Spleen (tissue), 11 donors: ENCODE results near the gene ADGRG3. TPM values are rescaled to one million over a fixed set of nuclear protein-coding genes. Genes with fewer than 3 reads are reported as not detected.
A peak's percentile ranks its signal among the peaks of the same experiment; 100 is the strongest.

Source experiments
- DNase-seq: peaks from one replicate; pipeline ENCODE4 v3.0.0-alpha.2; 2020
- H3K27ac ChIP-seq, 8 donors: fragments of 200-600 bp; sonication (generic) in 7 of 8; 1 replicate in 4 of 8; 2 replicates in 4 of 8; pipeline versions ENCODE4 v1.5.0 to v1.8.0; 2016 to 2021; ENCODE audit warnings: inconsistent platforms in 4 of 8, mild to moderate bottlenecking in 4 of 8, moderate library complexity in 1 of 8
- H3K27me3 ChIP-seq, 7 donors: fragments of 200-600 bp; sonication (generic) in 6 of 7; replicated peaks in 1 of 7; 1 replicate in 4 of 7; 2 replicates in 3 of 7; pipeline versions ENCODE4 v1.5.0 to v1.8.0; 2016 to 2021; ENCODE audit warnings: inconsistent platforms in 3 of 7, mild to moderate bottlenecking in 1 of 7
- H3K36me3 ChIP-seq, 6 donors: fragments of 200-600 bp; sonication (generic) in 5 of 6; 1 replicate in 4 of 6; 2 replicates in 2 of 6; pipeline versions ENCODE4 v1.5.0 to v1.8.0; 2016 to 2021; ENCODE audit warnings: inconsistent platforms in 2 of 6
- H3K4me1 ChIP-seq, 6 donors: fragments of 200-600 bp; sonication (generic) in 5 of 6; 1 replicate in 3 of 6; 2 replicates in 3 of 6; pipeline versions ENCODE4 v1.5.0 to v1.8.0; 2016 to 2021; ENCODE audit warnings: inconsistent platforms in 3 of 6
- H3K4me3 ChIP-seq, 8 donors: fragments of 200-600 bp; sonication (generic) in 7 of 8; 1 replicate in 4 of 8; 2 replicates in 4 of 8; pipeline versions ENCODE4 v1.5.0 to v1.8.0; 2016 to 2021; ENCODE audit warnings: inconsistent platforms in 4 of 8, mild to moderate bottlenecking in 4 of 8, moderate library complexity in 2 of 8
- H3K9me3 ChIP-seq, 8 donors: fragments of 200-600 bp; sonication (generic) in 7 of 8; 1 replicate in 4 of 8; 2 replicates in 4 of 8; pipeline versions ENCODE4 v1.5.0 to v1.8.0; 2016 to 2021; ENCODE audit warnings: inconsistent platforms in 4 of 8
- POLR2A ChIP-seq, 3 donors: fragments of 450-650 bp; IDR thresholded peaks; one replicate each; pipeline ENCODE4 v1.5.1; 2017; ENCODE audit warnings: antibody characterized with exemption in 3 of 3, mild to moderate bottlenecking in 1 of 3
- POLR2AphosphoS5 ChIP-seq, 3 donors: sonication (generic); formaldehyde crosslinking; IDR thresholded peaks; one replicate each; pipeline ENCODE4 v1.5.1; 2017; ENCODE audit warnings: antibody characterized with exemption in 3 of 3
- WGBS, 5 donors: extraction: QIAGEN DNeasy Blood & Tissue Kit in 3 of 5; methylation state at CpG; one replicate each; pipeline versions ENCODE4 v1.1.5 to v1.1.7; 2013 to 2018; 5-methylcytosine and 5-hydroxymethylcytosine counted together
- intact Hi-C: fragments of 100-400 bp; cut with DNase I; formaldehyde crosslinking; loops from one replicate; pipeline ENCODE4 v1.15.0; 2023; ENCODE audit warnings: low total_unique reads
- polyA plus RNA-seq, 3 donors: library from polyadenylated mRNA; stranded (reverse); fragments of 200-250 nt; gene quantifications; one replicate each; pipeline ENCODE4 v1.2.1, GENCODE V29; 2013
- total RNA-seq, 7 donors: library from RNA; depleted of rRNA in 3 of 7; stranded (reverse); fragments of >200 nt in 3 of 7; fragmentation: NEBNext Ultra II Directional in 4 of 7; extraction: Animal tissue kit (Norgen Biotek cat#: 25700) in 4 of 7; gene quantifications; one replicate each; pipeline versions ENCODE4 v1.1.0 to v1.2.1, GENCODE V29; 2016 to 2021
- TF ChIP-seq, protein P1 (sequence below), 11 experiments: fragments of 200-600 bp in 7 of 11; fragments of 450-650 bp in 4 of 11; sonication (generic) in 4 of 11; IDR thresholded peaks in 8 of 11; conservative IDR thresholded peaks in 3 of 11; 1 replicate in 7 of 11; 2 replicates in 4 of 11; pipeline versions ENCODE4 v1.4.0 to v1.8.0; 2016 to 2021; ENCODE audit warnings: antibody characterized with exemption in 11 of 11, inconsistent platforms in 4 of 11, mild to moderate bottlenecking in 1 of 11
- donor health status: healthy with polysubstance abuse.
- donor health status: DM: no; HTN: no; CAD: no; lungs with moderate emphysema.
- donor health status: DM: no; HTN: no; CAD: no.
- donor health status: Bipolar disorder and iron deficiency.
- donor health status: healthy.
- donor health status: DM: no; HTN: no; CAD: no.
- donor health status: DM: yes; HTN: yes; CAD: no.

Gene ADGRG3
- total and polyA plus RNA-seq, 10 donors: 2.5 to 116 (median 27.2) TPM

DNA sequence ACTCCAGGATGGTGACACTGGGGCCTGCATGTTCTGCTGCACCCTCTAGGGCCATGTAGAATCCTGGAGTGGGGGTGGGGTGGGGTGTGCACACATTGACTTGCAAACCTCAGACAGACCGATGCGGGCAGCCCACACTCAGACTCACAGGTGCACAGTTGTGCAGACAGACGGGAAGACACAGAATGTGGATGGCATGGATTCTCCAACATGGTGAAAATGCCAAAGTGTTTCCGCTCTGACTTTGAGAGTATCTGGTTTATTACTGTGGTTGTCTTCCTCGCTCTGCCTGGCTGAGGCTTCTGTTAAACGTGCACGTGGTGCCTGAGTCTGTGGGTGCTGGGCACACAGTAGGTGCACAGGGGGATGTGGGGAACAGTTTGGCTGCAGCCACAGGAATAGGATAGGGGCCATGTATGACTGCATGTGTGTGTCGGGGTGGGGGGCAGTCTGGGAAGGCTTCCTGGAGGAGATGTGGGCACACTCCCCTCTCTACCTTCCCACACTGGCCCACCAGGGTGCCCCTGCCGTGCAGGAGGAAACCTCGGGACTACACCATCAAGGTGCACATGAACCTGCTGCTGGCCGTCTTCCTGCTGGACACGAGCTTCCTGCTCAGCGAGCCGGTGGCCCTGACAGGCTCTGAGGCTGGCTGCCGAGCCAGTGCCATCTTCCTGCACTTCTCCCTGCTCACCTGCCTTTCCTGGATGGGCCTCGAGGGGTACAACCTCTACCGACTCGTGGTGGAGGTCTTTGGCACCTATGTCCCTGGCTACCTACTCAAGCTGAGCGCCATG, 9.0 kb upstream of the ADGRG3 start:
- Histone ChIP-seq H3K27me3 (peaks cover 0 to under 1% (median 0%) of the 10 kb centered on the region in 7 donors), H3K36me3 (peaks cover 0 to 25% (median 0%) of the 10 kb centered on the region in 6 donors)
- intact Hi-C loops: no loop called here

GRCh38 chr16:57660715-57661463, 7.2 kb upstream of the ADGRG3 start:
- Histone ChIP-seq H3K9me3 (no peaks in the 10 kb centered on the region), H3K4me3 (no peak overlapping the region), H3K27ac (no peak overlapping the region), H3K36me3 (peaks cover 0 to 25% (median 0%) of the 10 kb centered on the region in 6 donors), H3K4me1 (peaks cover 0 to 20% (median 0%) of the 10 kb centered on the region in 6 donors), H3K27me3 (no peaks in the 10 kb centered on the region)
- TF ChIP-seq POLR2AphosphoS5 (IDR thresholded peaks at IDR 0.05) (no peak), POLR2A (IDR thresholded peaks at IDR 0.05) (no peak)
- TF ChIP-seq, protein P1, sequence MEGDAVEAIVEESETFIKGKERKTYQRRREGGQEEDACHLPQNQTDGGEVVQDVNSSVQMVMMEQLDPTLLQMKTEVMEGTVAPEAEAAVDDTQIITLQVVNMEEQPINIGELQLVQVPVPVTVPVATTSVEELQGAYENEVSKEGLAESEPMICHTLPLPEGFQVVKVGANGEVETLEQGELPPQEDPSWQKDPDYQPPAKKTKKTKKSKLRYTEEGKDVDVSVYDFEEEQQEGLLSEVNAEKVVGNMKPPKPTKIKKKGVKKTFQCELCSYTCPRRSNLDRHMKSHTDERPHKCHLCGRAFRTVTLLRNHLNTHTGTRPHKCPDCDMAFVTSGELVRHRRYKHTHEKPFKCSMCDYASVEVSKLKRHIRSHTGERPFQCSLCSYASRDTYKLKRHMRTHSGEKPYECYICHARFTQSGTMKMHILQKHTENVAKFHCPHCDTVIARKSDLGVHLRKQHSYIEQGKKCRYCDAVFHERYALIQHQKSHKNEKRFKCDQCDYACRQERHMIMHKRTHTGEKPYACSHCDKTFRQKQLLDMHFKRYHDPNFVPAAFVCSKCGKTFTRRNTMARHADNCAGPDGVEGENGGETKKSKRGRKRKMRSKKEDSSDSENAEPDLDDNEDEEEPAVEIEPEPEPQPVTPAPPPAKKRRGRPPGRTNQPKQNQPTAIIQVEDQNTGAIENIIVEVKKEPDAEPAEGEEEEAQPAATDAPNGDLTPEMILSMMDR (IDR thresholded peaks at IDR 0.05 in 8 of 11, conservative IDR thresholded peaks at IDR 0.05 in 3 of 11): no peak
- DNase-seq: peak; percentile 56
- intact Hi-C loops: no loop called here
- 66 to 93% (median 85%) methylated on average over 6 to 11 of the region's 11 CpGs for WGBS, 5 donors

More for the DNA sequence above, 9.0 kb upstream of the ADGRG3 start:
- no peak overlapping the region for H3K27ac ChIP-seq
- peak; percentile 73 for DNase-seq
- no peak overlapping the region for H3K4me3 ChIP-seq
- peaks cover 0 to 21% (median 0%) of the 10 kb centered on the region in 6 donors for H3K4me1 ChIP-seq
- 70 to 80% (median 73%) methylated on average over 16 to 19 of the region's 19 CpGs for WGBS, 5 donors
- TF ChIP-seq, protein P1 (IDR thresholded peaks at IDR 0.05 in 8 of 11, conservative IDR thresholded peaks at IDR 0.05 in 3 of 11): no peak
- TF ChIP-seq POLR2AphosphoS5 (IDR thresholded peaks at IDR 0.05) (no peak), POLR2A (IDR thresholded peaks at IDR 0.05) (no peak)
- no peaks in the 10 kb centered on the region for H3K9me3 ChIP-seq

- intact Hi-C loops: no loop called here
- DNase-seq: peak; percentile 62
- Histone ChIP-seq H3K4me1 (peaks cover 0 to 20% (median 0%) of the 10 kb centered on the region in 6 donors), H3K27ac (no peak overlapping the region), H3K36me3 (peaks cover 0 to 25% (median 0%) of the 10 kb centered on the region in 6 donors), H3K4me3 (no peak overlapping the region), H3K27me3 (no peaks in the 10 kb centered on the region), H3K9me3 (no peaks in the 10 kb centered on the region)
- TF ChIP-seq POLR2A (IDR thresholded peaks at IDR 0.05) (no peak), POLR2AphosphoS5 (IDR thresholded peaks at IDR 0.05) (no peak)
- TF ChIP-seq, protein P1 (IDR thresholded peaks at IDR 0.05 in 8 of 11, conservative IDR thresholded peaks at IDR 0.05 in 3 of 11): no peak
- 77 to 96% (median 89%) methylated on average over 7 of the region's 7 CpGs for WGBS, 5 donors
Measured at GRCh38 chr16:57661510-57661909, 6.6 kb upstream of the ADGRG3 start.
